Renal pelvis (tissue), 4 donors: ENCODE data around the gene TTYH3. TPM values are rescaled to one million over a fixed set of nuclear protein-coding genes. Genes with fewer than 3 reads are reported as not detected.

Experiments used
- DNase-seq: peaks from one replicate; pipeline ENCODE4 v3.0.0-alpha.2; 2013
- polyA plus RNA-seq, 3 donors: library from polyadenylated mRNA; unstranded; fragments of 120-200 nt; gene quantifications; one replicate each; pipeline ENCODE4 v1.2.1, GENCODE V29; 2013; ENCODE audit not compliant: insufficient read length in 3 of 3

TTYH3 gene
- polyA plus RNA-seq, 3 donors = 114 to 152 (median 138) TPM

GRCh38 chr7:2645274-2645868 is 13.6 kb downstream of the TTYH3 start:
- DNase-seq = no peak

GRCh38 chr7:2646336-2646679 is 14.5 kb downstream of the TTYH3 start:
- DNase-seq = no peak

- DNase-seq = no peak
Observed at GRCh38 chr7:2646680-2647571, 15.1 kb downstream of the TTYH3 start.

- no peak for DNase-seq
Observed at GRCh38 chr7:2647594-2648172, 15.9 kb downstream of the TTYH3 start.

GRCh38 chr7:2649139-2649838 is 17.5 kb downstream of the TTYH3 start:
- no peak for DNase-seq

GRCh38 chr7:2649991-2650390 is 18.2 kb downstream of the TTYH3 start:
- DNase-seq = no peak

GRCh38 chr7:2650451-2650850 is 18.7 kb downstream of the TTYH3 start:
- DNase-seq = no peak

- no peak for DNase-seq
Observed at GRCh38 chr7:2651336-2651735, 19.6 kb downstream of the TTYH3 start.

GRCh38 chr7:2651847-2652735 is 20.3 kb downstream of the TTYH3 start:
- DNase-seq = no peak

GRCh38 chr7:2652736-2653060 is 20.9 kb downstream of the TTYH3 start:
- no peak for DNase-seq

GRCh38 chr7:2654059-2654458 is 22.3 kb downstream of the TTYH3 start:
- DNase-seq = no peak

GRCh38 chr7:2655870-2656614 is 24.3 kb downstream of the TTYH3 start:
- no peak for DNase-seq

GRCh38 chr7:2657208-2657607 is 25.4 kb downstream of the TTYH3 start:
- DNase-seq = no peak

GRCh38 chr7:2657920-2658671 is 26.3 kb downstream of the TTYH3 start:
- no peak for DNase-seq

- DNase-seq = no peak
Observed at GRCh38 chr7:2658941-2659340, 27.2 kb downstream of the TTYH3 start.

- DNase-seq = no peak
Observed at GRCh38 chr7:2659556-2660358, 28.0 kb downstream of the TTYH3 start.

GRCh38 chr7:2660359-2661095 is 28.7 kb downstream of the TTYH3 start:
- no peak for DNase-seq

- no peak for DNase-seq
Observed at GRCh38 chr7:2661096-2661449, 29.3 kb downstream of the TTYH3 start.
